ENCODE results near the gene TMOD1. TPM values are rescaled to one million over a fixed set of nuclear protein-coding genes. Genes with fewer than 3 reads are reported as not detected.

Gene TMOD1
- polyA plus RNA-seq, 1 of the 3 experiments (the other 2 are of a cell fraction), result 0.54 TPM

DNA sequence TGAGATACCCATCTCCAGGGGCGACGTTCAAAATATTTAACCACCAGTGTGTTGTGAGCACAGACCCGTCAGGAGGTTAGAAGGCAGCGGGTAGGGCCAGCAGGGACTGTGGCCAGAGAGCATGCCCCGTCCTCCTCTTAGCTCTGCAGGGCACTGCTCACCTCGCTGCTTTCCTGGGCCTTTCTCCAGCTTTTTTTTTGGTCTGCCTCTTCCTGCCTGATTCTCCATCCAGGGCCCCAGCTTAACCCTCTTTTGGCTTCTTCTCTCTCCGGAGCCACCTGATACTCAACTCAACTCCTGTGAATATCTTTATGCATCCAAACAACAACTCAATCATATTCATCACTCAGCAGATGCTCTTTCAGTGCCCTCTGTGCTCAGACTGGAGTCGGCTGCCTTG is 44.0 kb downstream of the TMOD1 start:
- ChIA-PET CTCF (interaction anchor here (1.4 kb wide), 1 partner anchor 21 kb away, joined by 3 read pairs; no protein-coding TSS in a partner anchor), POLR2A (no interaction called here)
- H3K4me2 ChIP-seq, result no peak overlapping the region
- no peak overlapping the region for H3K9ac ChIP-seq
- H3K4me3 ChIP-seq (ENCODE audit: low read depth in 2 of 2, low read length in 1 of 2), result no peak overlapping the region
- no peaks in the 10 kb centered on the region for H3K79me2 ChIP-seq (ENCODE audit: insufficient read depth)
- no peaks in the 10 kb centered on the region for H4K20me1 ChIP-seq (ENCODE audit: insufficient read depth)
- H3K27ac ChIP-seq (ENCODE audit: low read depth in 2 of 2, low read length in 1 of 2), result no peak overlapping the region; a peak in 1 of 4 replicates
- no peaks in the 10 kb centered on the region for H3F3A ChIP-seq (replicated peaks; ENCODE audit: insufficient read depth)
- WGBS (ENCODE audit: low lambda C conversion rate), result 57% methylated on average over 8 of the region's 8 CpGs
- H3K36me3 ChIP-seq (replicated peaks in 1 of 2; ENCODE audit: control insufficient read depth in 1 of 2, insufficient read depth in 2 of 2, low read length in 1 of 2), result peaks cover 0 to under 1% of the 10 kb centered on the region in 2 experiments
- H3K9me2 ChIP-seq, result no peaks in the 10 kb centered on the region
- no peak overlapping the region for H2AFZ ChIP-seq (ENCODE audit: low read depth)
- H3K9me3 ChIP-seq, result no peaks in the 10 kb centered on the region
- peaks cover 0 to 5% of the 10 kb centered on the region in 2 experiments; a peak in 1 of 4 replicates for H3K4me1 ChIP-seq (ENCODE audit: control insufficient read depth in 1 of 2, insufficient read depth in 2 of 2, low read depth in 1 of 2, low read length in 1 of 2)
- no peak for DNase-seq
- TF ChIP-seq RXRA (IDR thresholded peaks at IDR 0.05; ENCODE audit: borderline replicate concordance, low read depth) (no peak), FOXM1 (IDR thresholded peaks at IDR 0.05; ENCODE audit: low read depth) (no peak), RCOR1 (IDR thresholded peaks at IDR 0.05; ENCODE audit: low read length) (no peak), SIN3A (IDR thresholded peaks at IDR 0.05; ENCODE audit: borderline replicate concordance, low read depth, low read length) (no peak), SMC3 (IDR thresholded peaks at IDR 0.05; ENCODE audit: low read depth, low read length) (no peak), GABPA (IDR thresholded peaks at IDR 0.05; ENCODE audit: low read depth) (no peak), MEF2A (IDR thresholded peaks at IDR 0.05; ENCODE audit: borderline replicate concordance, low read depth) (no peak), POLR2AphosphoS5 (IDR thresholded peaks at IDR 0.05; ENCODE audit: low read depth, low read length) (no peak), EP300 (IDR thresholded peaks at IDR 0.05; ENCODE audit: borderline replicate concordance in 1 of 2, low read depth in 1 of 2, low read length in 1 of 2) (no peak), RFX5 (IDR thresholded peaks at IDR 0.05; ENCODE audit: low read length) (no peak), JUND (IDR thresholded peaks at IDR 0.05) (no peak), ELF1 (IDR thresholded peaks at IDR 0.05) (no peak), EZH2phosphoT487 (IDR thresholded peaks at IDR 0.05; ENCODE audit: borderline replicate concordance, low read depth) (no peak), GATA2 (CRISPR knock-in tag; IDR thresholded peaks at IDR 0.05) (no peak)
- TF ChIP-seq, protein P1, sequence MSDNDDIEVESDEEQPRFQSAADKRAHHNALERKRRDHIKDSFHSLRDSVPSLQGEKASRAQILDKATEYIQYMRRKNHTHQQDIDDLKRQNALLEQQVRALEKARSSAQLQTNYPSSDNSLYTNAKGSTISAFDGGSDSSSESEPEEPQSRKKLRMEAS (IDR thresholded peaks at IDR 0.05; ENCODE audit: low read depth), result no peak
- TF ChIP-seq, protein P2, sequence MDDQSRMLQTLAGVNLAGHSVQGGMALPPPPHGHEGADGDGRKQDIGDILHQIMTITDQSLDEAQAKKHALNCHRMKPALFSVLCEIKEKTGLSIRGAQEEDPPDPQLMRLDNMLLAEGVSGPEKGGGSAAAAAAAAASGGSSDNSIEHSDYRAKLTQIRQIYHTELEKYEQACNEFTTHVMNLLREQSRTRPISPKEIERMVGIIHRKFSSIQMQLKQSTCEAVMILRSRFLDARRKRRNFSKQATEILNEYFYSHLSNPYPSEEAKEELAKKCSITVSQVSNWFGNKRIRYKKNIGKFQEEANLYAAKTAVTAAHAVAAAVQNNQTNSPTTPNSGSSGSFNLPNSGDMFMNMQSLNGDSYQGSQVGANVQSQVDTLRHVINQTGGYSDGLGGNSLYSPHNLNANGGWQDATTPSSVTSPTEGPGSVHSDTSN (IDR thresholded peaks at IDR 0.05), result no peak
- TF ChIP-seq, protein P3, sequence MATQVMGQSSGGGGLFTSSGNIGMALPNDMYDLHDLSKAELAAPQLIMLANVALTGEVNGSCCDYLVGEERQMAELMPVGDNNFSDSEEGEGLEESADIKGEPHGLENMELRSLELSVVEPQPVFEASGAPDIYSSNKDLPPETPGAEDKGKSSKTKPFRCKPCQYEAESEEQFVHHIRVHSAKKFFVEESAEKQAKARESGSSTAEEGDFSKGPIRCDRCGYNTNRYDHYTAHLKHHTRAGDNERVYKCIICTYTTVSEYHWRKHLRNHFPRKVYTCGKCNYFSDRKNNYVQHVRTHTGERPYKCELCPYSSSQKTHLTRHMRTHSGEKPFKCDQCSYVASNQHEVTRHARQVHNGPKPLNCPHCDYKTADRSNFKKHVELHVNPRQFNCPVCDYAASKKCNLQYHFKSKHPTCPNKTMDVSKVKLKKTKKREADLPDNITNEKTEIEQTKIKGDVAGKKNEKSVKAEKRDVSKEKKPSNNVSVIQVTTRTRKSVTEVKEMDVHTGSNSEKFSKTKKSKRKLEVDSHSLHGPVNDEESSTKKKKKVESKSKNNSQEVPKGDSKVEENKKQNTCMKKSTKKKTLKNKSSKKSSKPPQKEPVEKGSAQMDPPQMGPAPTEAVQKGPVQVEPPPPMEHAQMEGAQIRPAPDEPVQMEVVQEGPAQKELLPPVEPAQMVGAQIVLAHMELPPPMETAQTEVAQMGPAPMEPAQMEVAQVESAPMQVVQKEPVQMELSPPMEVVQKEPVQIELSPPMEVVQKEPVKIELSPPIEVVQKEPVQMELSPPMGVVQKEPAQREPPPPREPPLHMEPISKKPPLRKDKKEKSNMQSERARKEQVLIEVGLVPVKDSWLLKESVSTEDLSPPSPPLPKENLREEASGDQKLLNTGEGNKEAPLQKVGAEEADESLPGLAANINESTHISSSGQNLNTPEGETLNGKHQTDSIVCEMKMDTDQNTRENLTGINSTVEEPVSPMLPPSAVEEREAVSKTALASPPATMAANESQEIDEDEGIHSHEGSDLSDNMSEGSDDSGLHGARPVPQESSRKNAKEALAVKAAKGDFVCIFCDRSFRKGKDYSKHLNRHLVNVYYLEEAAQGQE (IDR thresholded peaks at IDR 0.05; ENCODE audit: low read depth, low read length), result no peak
- TF ChIP-seq, protein P4, sequence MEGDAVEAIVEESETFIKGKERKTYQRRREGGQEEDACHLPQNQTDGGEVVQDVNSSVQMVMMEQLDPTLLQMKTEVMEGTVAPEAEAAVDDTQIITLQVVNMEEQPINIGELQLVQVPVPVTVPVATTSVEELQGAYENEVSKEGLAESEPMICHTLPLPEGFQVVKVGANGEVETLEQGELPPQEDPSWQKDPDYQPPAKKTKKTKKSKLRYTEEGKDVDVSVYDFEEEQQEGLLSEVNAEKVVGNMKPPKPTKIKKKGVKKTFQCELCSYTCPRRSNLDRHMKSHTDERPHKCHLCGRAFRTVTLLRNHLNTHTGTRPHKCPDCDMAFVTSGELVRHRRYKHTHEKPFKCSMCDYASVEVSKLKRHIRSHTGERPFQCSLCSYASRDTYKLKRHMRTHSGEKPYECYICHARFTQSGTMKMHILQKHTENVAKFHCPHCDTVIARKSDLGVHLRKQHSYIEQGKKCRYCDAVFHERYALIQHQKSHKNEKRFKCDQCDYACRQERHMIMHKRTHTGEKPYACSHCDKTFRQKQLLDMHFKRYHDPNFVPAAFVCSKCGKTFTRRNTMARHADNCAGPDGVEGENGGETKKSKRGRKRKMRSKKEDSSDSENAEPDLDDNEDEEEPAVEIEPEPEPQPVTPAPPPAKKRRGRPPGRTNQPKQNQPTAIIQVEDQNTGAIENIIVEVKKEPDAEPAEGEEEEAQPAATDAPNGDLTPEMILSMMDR (IDR thresholded peaks at IDR 0.05), result no peak
- TF ChIP-seq, protein P5, sequence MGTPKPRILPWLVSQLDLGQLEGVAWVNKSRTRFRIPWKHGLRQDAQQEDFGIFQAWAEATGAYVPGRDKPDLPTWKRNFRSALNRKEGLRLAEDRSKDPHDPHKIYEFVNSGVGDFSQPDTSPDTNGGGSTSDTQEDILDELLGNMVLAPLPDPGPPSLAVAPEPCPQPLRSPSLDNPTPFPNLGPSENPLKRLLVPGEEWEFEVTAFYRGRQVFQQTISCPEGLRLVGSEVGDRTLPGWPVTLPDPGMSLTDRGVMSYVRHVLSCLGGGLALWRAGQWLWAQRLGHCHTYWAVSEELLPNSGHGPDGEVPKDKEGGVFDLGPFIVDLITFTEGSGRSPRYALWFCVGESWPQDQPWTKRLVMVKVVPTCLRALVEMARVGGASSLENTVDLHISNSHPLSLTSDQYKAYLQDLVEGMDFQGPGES (IDR thresholded peaks at IDR 0.05; ENCODE audit: low read depth, low read length), result no peak
- no peaks in the 10 kb centered on the region for H3K27me3 ChIP-seq (ENCODE audit: insufficient read depth)
